ENCODE results near the gene RPTOR. TPM values are rescaled to one million over a fixed set of nuclear protein-coding genes. Genes with fewer than 3 reads are reported as not detected.

RPTOR gene
- polyA plus RNA-seq, 1 donor (not counting 4 experiments of a cell fraction or from before 2014, with no cell fraction given), result 4.0 TPM

GRCh38 chr17:80502578-80502877 lies 42.1 kb upstream of the RPTOR start:
- H3K9me1 ChIP-seq (ENCODE audit: control insufficient read depth, extremely low read depth, insufficient read depth, low read length), result no peaks in the 10 kb centered on the region
- H4K20me1 ChIP-seq (ENCODE audit: control insufficient read depth, extremely low read depth, insufficient read depth, low read length), result no peaks in the 10 kb centered on the region
- no peaks in the 10 kb centered on the region for H3K9me3 ChIP-seq (ENCODE audit: control insufficient read depth, low read depth, low read length)
- H3K4me2 ChIP-seq (ENCODE audit: control insufficient read depth, extremely low read depth, insufficient read depth, low read depth, low read length), result peak overlapping the region; percentile 90
- DNase-seq (ENCODE audit: low read depth, low spot score), result no peak
- H3K4me1 ChIP-seq (ENCODE audit: control insufficient read depth, extremely low read depth, insufficient read depth, low read length), result peaks cover 22% of the 10 kb centered on the region
- peak overlapping the region; percentile 87 for H3K27ac ChIP-seq (ENCODE audit: control insufficient read depth, insufficient read depth, low read length)
- H3K36me3 ChIP-seq (ENCODE audit: control insufficient read depth in 2 of 2, extremely low read depth in 1 of 2, insufficient read depth in 2 of 2, low read length in 2 of 2), result no peaks in the 10 kb centered on the region
- H3K4me3 ChIP-seq (ENCODE audit: control insufficient read depth in 2 of 3, extremely low read depth in 1 of 3, insufficient read depth in 2 of 3, low read depth in 1 of 3, low read length in 3 of 3), result no peak overlapping the region
- H3K27me3 ChIP-seq (ENCODE audit: control insufficient read depth, extremely low read depth, insufficient read depth, low read length), result peaks cover 3% of the 10 kb centered on the region
- peak overlapping the region; percentile 19 for H3K9ac ChIP-seq (ENCODE audit: control insufficient read depth, extremely low read depth, insufficient read depth, low read length)
- TF ChIP-seq CTCF (optimal IDR thresholded peaks at IDR 0.05 in 1 of 3, IDR thresholded peaks at IDR 0.05 in 1 of 3, conservative IDR thresholded peaks at IDR 0.05 in 1 of 3; ENCODE audit: extremely low read depth in 1 of 3, insufficient read depth in 2 of 3, low read length in 3 of 3) (no peak), EZH2 (IDR thresholded peaks at IDR 0.05; ENCODE audit: low read length) (no peak)
- no peak overlapping the region for H2AFZ ChIP-seq (ENCODE audit: control insufficient read depth, low read length)
- no peaks in the 10 kb centered on the region for H3K79me2 ChIP-seq (ENCODE audit: control insufficient read depth, insufficient read depth, low read length)
- peak; percentile 61 for FAIRE-seq
- dilution Hi-C loops (cut with MboI; ENCODE audit: extremely low pct_ligation_motif_present, low sequenced_read_pairs), result no loop called here

- Histone ChIP-seq H3K36me3 (ENCODE audit: control insufficient read depth in 2 of 2, extremely low read depth in 1 of 2, insufficient read depth in 2 of 2, low read length in 2 of 2) (no peaks in the 10 kb centered on the region), H3K4me1 (ENCODE audit: control insufficient read depth, extremely low read depth, insufficient read depth, low read length) (peaks cover 22% of the 10 kb centered on the region), H3K4me3 (ENCODE audit: control insufficient read depth in 2 of 3, extremely low read depth in 1 of 3, insufficient read depth in 2 of 3, low read depth in 1 of 3, low read length in 3 of 3) (no peak overlapping the region), H3K9me1 (ENCODE audit: control insufficient read depth, extremely low read depth, insufficient read depth, low read length) (no peaks in the 10 kb centered on the region), H3K9me3 (ENCODE audit: control insufficient read depth, low read depth, low read length) (no peaks in the 10 kb centered on the region), H3K27ac (ENCODE audit: control insufficient read depth, insufficient read depth, low read length) (no peak overlapping the region), H3K4me2 (ENCODE audit: control insufficient read depth, extremely low read depth, insufficient read depth, low read depth, low read length) (no peak overlapping the region), H2AFZ (ENCODE audit: control insufficient read depth, low read length) (no peak overlapping the region), H3K9ac (ENCODE audit: control insufficient read depth, extremely low read depth, insufficient read depth, low read length) (no peak overlapping the region), H4K20me1 (ENCODE audit: control insufficient read depth, extremely low read depth, insufficient read depth, low read length) (no peaks in the 10 kb centered on the region), H3K27me3 (ENCODE audit: control insufficient read depth, extremely low read depth, insufficient read depth, low read length) (peaks cover 1% of the 10 kb centered on the region), H3K79me2 (ENCODE audit: control insufficient read depth, insufficient read depth, low read length) (no peaks in the 10 kb centered on the region)
- DNase-seq (ENCODE audit: low read depth, low spot score) (no peak), FAIRE-seq (no peak)
- TF ChIP-seq EZH2 (IDR thresholded peaks at IDR 0.05; ENCODE audit: low read length), result no peak
- dilution Hi-C loops (cut with MboI; ENCODE audit: extremely low pct_ligation_motif_present, low sequenced_read_pairs), result no loop called here
Observed at GRCh38 chr17:80503031-80503430, 41.6 kb upstream of the RPTOR start.

GRCh38 chr17:80503921-80504320 lies 40.7 kb upstream of the RPTOR start:
- Histone ChIP-seq H3K27me3 (ENCODE audit: control insufficient read depth, extremely low read depth, insufficient read depth, low read length) (no peaks in the 10 kb centered on the region), H4K20me1 (ENCODE audit: control insufficient read depth, extremely low read depth, insufficient read depth, low read length) (no peaks in the 10 kb centered on the region), H3K9me1 (ENCODE audit: control insufficient read depth, extremely low read depth, insufficient read depth, low read length) (no peaks in the 10 kb centered on the region), H3K9ac (ENCODE audit: control insufficient read depth, extremely low read depth, insufficient read depth, low read length) (no peak overlapping the region), H3K4me3 (ENCODE audit: control insufficient read depth in 2 of 3, extremely low read depth in 1 of 3, insufficient read depth in 2 of 3, low read depth in 1 of 3, low read length in 3 of 3) (no peak overlapping the region), H2AFZ (ENCODE audit: control insufficient read depth, low read length) (no peak overlapping the region), H3K79me2 (ENCODE audit: control insufficient read depth, insufficient read depth, low read length) (no peaks in the 10 kb centered on the region), H3K4me1 (ENCODE audit: control insufficient read depth, extremely low read depth, insufficient read depth, low read length) (peaks cover 22% of the 10 kb centered on the region), H3K4me2 (ENCODE audit: control insufficient read depth, extremely low read depth, insufficient read depth, low read depth, low read length) (no peak overlapping the region), H3K9me3 (ENCODE audit: control insufficient read depth, low read depth, low read length) (no peaks in the 10 kb centered on the region), H3K36me3 (ENCODE audit: control insufficient read depth in 2 of 2, extremely low read depth in 1 of 2, insufficient read depth in 2 of 2, low read length in 2 of 2) (no peaks in the 10 kb centered on the region), H3K27ac (ENCODE audit: control insufficient read depth, insufficient read depth, low read length) (no peak overlapping the region)
- TF ChIP-seq CTCF (optimal IDR thresholded peaks at IDR 0.05 in 1 of 3, IDR thresholded peaks at IDR 0.05 in 1 of 3, conservative IDR thresholded peaks at IDR 0.05 in 1 of 3; ENCODE audit: extremely low read depth in 1 of 3, insufficient read depth in 2 of 3, low read length in 3 of 3), result no peak
- TF ChIP-seq EZH2 (IDR thresholded peaks at IDR 0.05; ENCODE audit: low read length), result no peak
- dilution Hi-C loops (cut with MboI; ENCODE audit: extremely low pct_ligation_motif_present, low sequenced_read_pairs), result no loop called here
- DNase-seq (ENCODE audit: low read depth, low spot score), result no peak
- FAIRE-seq, result no peak

Data from keratinocyte (primary cell).